Measurements from ENCODE around the gene MACO1.

DNA sequence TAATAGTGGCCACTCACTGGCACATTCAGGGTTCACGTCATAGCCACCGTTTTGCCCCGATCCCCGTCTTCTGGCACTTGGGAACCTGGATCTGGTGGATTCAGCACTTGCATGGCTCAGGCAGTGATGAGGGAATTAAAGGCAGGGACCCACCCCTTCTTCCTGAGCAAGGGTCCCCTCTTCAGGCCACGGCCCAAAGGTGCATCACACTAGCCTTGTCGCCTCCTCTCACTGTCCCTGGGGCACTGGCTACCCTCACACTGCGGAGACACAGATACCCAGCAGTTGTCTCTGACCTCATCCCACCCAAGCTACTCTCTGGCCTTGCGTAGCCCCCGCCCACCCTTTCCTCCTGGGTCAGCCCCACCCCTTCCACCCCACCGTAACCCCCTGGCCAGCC lies 92.8 kb downstream of the MACO1 start:
- TF ChIP-seq, protein P1, sequence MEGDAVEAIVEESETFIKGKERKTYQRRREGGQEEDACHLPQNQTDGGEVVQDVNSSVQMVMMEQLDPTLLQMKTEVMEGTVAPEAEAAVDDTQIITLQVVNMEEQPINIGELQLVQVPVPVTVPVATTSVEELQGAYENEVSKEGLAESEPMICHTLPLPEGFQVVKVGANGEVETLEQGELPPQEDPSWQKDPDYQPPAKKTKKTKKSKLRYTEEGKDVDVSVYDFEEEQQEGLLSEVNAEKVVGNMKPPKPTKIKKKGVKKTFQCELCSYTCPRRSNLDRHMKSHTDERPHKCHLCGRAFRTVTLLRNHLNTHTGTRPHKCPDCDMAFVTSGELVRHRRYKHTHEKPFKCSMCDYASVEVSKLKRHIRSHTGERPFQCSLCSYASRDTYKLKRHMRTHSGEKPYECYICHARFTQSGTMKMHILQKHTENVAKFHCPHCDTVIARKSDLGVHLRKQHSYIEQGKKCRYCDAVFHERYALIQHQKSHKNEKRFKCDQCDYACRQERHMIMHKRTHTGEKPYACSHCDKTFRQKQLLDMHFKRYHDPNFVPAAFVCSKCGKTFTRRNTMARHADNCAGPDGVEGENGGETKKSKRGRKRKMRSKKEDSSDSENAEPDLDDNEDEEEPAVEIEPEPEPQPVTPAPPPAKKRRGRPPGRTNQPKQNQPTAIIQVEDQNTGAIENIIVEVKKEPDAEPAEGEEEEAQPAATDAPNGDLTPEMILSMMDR (IDR thresholded peaks at IDR 0.05 in 8 of 11, conservative IDR thresholded peaks at IDR 0.05 in 3 of 11), result no peak
- TF ChIP-seq POLR2A (IDR thresholded peaks at IDR 0.05) (no peak), POLR2AphosphoS5 (IDR thresholded peaks at IDR 0.05) (no peak)
